ENCODE data around the gene INTS1. TPM values are rescaled to one million over a fixed set of nuclear protein-coding genes. Genes with fewer than 3 reads are reported as not detected.

Gene INTS1
- polyA plus RNA-seq, 2 of the 4 experiments (the other 2 are of a cell fraction): 14.6 to 48.1 TPM

DNA sequence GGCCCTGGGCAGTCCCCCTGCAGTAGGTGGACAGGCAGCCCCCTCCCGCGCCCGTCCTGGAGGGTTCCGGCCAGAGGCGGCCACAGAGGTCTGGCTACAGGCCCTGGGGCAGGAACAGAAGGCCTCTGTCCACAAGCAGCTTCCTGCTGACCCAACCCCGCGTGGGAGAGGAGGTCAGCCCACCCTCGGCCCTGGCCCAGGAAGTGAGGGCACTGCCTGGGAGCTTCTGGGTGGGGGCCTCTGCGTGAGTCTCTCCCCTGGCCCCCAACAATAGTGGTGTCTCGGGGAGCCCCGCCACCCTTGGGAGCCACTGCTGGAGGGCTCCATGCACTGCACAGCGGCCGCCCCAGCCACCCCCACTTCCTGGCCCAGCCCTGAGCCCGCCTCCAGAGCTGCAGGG lies 49.6 kb downstream of the INTS1 start (continued):
- TF ChIP-seq, protein P1, sequence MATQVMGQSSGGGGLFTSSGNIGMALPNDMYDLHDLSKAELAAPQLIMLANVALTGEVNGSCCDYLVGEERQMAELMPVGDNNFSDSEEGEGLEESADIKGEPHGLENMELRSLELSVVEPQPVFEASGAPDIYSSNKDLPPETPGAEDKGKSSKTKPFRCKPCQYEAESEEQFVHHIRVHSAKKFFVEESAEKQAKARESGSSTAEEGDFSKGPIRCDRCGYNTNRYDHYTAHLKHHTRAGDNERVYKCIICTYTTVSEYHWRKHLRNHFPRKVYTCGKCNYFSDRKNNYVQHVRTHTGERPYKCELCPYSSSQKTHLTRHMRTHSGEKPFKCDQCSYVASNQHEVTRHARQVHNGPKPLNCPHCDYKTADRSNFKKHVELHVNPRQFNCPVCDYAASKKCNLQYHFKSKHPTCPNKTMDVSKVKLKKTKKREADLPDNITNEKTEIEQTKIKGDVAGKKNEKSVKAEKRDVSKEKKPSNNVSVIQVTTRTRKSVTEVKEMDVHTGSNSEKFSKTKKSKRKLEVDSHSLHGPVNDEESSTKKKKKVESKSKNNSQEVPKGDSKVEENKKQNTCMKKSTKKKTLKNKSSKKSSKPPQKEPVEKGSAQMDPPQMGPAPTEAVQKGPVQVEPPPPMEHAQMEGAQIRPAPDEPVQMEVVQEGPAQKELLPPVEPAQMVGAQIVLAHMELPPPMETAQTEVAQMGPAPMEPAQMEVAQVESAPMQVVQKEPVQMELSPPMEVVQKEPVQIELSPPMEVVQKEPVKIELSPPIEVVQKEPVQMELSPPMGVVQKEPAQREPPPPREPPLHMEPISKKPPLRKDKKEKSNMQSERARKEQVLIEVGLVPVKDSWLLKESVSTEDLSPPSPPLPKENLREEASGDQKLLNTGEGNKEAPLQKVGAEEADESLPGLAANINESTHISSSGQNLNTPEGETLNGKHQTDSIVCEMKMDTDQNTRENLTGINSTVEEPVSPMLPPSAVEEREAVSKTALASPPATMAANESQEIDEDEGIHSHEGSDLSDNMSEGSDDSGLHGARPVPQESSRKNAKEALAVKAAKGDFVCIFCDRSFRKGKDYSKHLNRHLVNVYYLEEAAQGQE (IDR thresholded peaks at IDR 0.05): no peak
- TF ChIP-seq PHF8 (IDR thresholded peaks at IDR 0.05; ENCODE audit: borderline replicate concordance, low read depth): no peak
- TF ChIP-seq, protein P2, sequence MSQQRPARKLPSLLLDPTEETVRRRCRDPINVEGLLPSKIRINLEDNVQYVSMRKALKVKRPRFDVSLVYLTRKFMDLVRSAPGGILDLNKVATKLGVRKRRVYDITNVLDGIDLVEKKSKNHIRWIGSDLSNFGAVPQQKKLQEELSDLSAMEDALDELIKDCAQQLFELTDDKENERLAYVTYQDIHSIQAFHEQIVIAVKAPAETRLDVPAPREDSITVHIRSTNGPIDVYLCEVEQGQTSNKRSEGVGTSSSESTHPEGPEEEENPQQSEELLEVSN (IDR thresholded peaks at IDR 0.05; ENCODE audit: borderline replicate concordance, low read depth): no peak

DNA sequence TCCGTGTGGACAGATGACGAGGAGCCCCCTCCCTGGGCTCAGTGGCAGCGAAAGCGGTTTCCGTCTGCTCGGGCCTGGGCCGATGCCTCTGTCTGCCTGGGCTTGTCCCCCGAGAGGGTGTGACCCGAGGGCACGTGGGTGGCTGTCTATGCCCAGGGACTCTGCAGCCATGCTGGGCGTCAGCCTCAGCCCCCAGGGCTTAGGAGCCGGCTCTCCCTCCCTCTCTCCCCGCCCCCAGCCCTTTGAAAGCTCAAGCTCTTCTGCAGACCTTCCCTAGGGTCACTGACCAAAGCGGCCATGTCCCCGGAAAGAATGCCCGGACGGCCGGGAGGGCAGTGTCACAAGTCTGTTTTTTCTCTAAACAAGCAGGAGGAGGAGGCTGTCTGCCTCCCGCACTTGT lies 52.0 kb downstream of the INTS1 start:
- no peak for ATAC-seq
- H3K4me1 ChIP-seq: peaks cover 17% of the 10 kb centered on the region; the same call in 2 of the 3 replicates
- no peak overlapping the region for H3K4me2 ChIP-seq
- no peaks in the 10 kb centered on the region for H3K9me3 ChIP-seq
- ChIA-PET POLR2A (no interaction called here), CTCF (interaction anchor here (1.3 to 19.9 kb wide), 4 partner anchors 11 to 259 kb away, joined by 3 to 209 read pairs (median 26); no protein-coding TSS in a partner anchor)
- no peak for DNase-seq (ENCODE audit: low read depth in 1 of 2, low spot score in 1 of 2)
- no peak for TF ChIP-seq FOSL2 (IDR thresholded peaks at IDR 0.05)
- no peak for TF ChIP-seq FOSL2 (CRISPR knock-in tag; IDR thresholded peaks at IDR 0.05)
- TF ChIP-seq, protein P3, sequence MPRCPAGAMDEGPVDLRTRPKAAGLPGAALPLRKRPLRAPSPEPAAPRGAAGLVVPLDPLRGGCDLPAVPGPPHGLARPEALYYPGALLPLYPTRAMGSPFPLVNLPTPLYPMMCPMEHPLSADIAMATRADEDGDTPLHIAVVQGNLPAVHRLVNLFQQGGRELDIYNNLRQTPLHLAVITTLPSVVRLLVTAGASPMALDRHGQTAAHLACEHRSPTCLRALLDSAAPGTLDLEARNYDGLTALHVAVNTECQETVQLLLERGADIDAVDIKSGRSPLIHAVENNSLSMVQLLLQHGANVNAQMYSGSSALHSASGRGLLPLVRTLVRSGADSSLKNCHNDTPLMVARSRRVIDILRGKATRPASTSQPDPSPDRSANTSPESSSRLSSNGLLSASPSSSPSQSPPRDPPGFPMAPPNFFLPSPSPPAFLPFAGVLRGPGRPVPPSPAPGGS (IDR thresholded peaks at IDR 0.05): no peak
- H3K4me3 ChIP-seq: no peak overlapping the region
- no peak overlapping the region; a peak in 1 of 6 replicates for H3K27ac ChIP-seq
- 89% methylated on average over 14 of the region's 19 CpGs for WGBS (ENCODE audit: missing lambda C conversion rate)
- FAIRE-seq: no peak

DNA sequence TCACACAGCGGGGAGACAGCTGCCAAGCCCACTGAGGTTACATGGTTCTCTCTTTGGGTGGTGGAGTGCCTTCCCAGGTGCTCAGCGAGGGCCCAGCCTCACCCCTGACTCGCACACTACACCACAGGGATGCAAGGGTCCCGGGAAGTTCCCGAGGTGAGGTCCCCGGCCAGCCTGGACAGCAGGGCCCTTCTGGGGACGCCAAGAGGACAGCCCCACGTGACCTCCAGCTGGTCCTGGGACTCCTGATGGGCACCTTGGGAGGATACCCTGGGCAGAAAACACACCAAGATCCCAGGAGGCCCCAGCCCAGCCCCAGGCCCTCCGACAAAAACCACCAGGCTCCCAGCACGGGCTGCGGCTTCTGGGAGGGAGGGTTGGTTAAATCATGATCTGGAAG lies 53.2 kb downstream of the INTS1 start:
- TF ChIP-seq NR3C1 (IDR thresholded peaks at IDR 0.05): no peak
- ATAC-seq: no peak
- H3K27ac ChIP-seq: no peak overlapping the region
- no peak overlapping the region for H3K4me2 ChIP-seq
- ChIA-PET POLR2A (no interaction called here), CTCF (interaction anchor here (0.5 to 19.9 kb wide), 4 partner anchors 13 to 258 kb away, joined by 3 to 209 read pairs (median 22); no protein-coding TSS in a partner anchor)
- WGBS (ENCODE audit: missing lambda C conversion rate): 89% methylated on average over 6 of the region's 11 CpGs
- no peak overlapping the region for H3K4me3 ChIP-seq
- FAIRE-seq: no peak
- no peak for DNase-seq (ENCODE audit: low read depth in 1 of 2, low spot score in 1 of 2)
- H3K4me1 ChIP-seq: peaks cover 15% of the 10 kb centered on the region; the same call in 2 of the 3 replicates
- H3K9me3 ChIP-seq: no peaks in the 10 kb centered on the region

DNA sequence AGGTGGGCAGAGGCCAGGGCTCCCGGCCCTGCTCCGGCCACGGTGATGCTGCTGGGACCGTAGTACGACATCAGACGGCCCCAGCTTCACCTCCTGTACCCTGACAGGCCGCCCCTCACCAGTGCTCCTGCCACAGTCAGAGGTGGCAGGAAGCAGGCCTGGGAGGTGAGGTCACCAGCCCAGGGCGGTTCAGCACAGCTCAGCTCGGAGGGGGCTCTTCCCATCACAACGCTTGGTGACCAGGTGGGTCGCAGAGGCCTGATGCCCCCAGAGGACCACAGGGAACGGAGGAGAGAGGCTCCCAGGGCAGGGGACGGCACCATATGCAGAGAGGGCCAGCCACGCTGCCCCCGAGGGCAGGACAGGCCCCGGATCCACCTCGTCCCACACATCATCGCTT lies 53.8 kb downstream of the INTS1 start:
- Histone ChIP-seq H3K9me3 (no peaks in the 10 kb centered on the region), H3K4me3 (no peak overlapping the region), H3K27ac (no peak overlapping the region), H3K4me1 (peaks cover 11% of the 10 kb centered on the region; the same call in 2 of the 3 replicates), H3K4me2 (no peak overlapping the region)
- ChIA-PET CTCF (interaction anchor here (0.5 to 19.9 kb wide), 5 partner anchors 13 to 257 kb away, joined by 3 to 209 read pairs (median 4); no protein-coding TSS in a partner anchor), POLR2A (no interaction called here)
- DNase-seq (ENCODE audit: low read depth in 1 of 2, low spot score in 1 of 2): no peak
- no peak for TF ChIP-seq PHF8 (IDR thresholded peaks at IDR 0.05; ENCODE audit: borderline replicate concordance, low read depth)
- TF ChIP-seq FOSB (CRISPR knock-in tag; IDR thresholded peaks at IDR 0.05): no peak
- TF ChIP-seq BHLHE40 (IDR thresholded peaks at IDR 0.05; ENCODE audit: low read depth, low read length): no peak
- TF ChIP-seq POLR2A (IDR thresholded peaks at IDR 0.05; ENCODE audit: low read length): no peak
- no peak for TF ChIP-seq EHMT2 (IDR thresholded peaks at IDR 0.05; ENCODE audit: low read depth)
- no peak for TF ChIP-seq CBX2 (IDR thresholded peaks at IDR 0.05; ENCODE audit: borderline replicate concordance, low read depth)
- TF ChIP-seq NPAS2 (CRISPR knock-in tag; IDR thresholded peaks at IDR 0.05; ENCODE audit: borderline replicate concordance): no peak
- TF ChIP-seq, protein P4, sequence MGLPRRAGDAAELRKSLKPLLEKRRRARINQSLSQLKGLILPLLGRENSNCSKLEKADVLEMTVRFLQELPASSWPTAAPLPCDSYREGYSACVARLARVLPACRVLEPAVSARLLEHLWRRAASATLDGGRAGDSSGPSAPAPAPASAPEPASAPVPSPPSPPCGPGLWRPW (IDR thresholded peaks at IDR 0.05): no peak
- TF ChIP-seq KDM5A (IDR thresholded peaks at IDR 0.05): no peak
- TF ChIP-seq, protein P5, sequence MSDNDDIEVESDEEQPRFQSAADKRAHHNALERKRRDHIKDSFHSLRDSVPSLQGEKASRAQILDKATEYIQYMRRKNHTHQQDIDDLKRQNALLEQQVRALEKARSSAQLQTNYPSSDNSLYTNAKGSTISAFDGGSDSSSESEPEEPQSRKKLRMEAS (IDR thresholded peaks at IDR 0.05): no peak
- no peak for FAIRE-seq
- WGBS (ENCODE audit: missing lambda C conversion rate): 82% methylated on average over 15 of the region's 18 CpGs
- no peak for ATAC-seq

Measured in A549 (cell line).